GM12873 (cell line): ENCODE results near the gene PTGER3.

Experiments
- CTCF ChIP-seq: IDR thresholded peaks from 2 replicates; pipeline ENCODE4 v1.5.1; 2012; ENCODE audit warnings: low read depth, mild to moderate bottlenecking, moderate library complexity, low read length, control low read depth; ENCODE audit not compliant: insufficient read depth; ENCODE audit errors: missing control alignments

The PTGER3 gene

GRCh38 chr1:70945251-70945650 is 102.4 kb downstream of the PTGER3 start:
- TF ChIP-seq CTCF, result no peak

GRCh38 chr1:70941563-70941962 is 106.1 kb downstream of the PTGER3 start:
- TF ChIP-seq CTCF, result no peak

GRCh38 chr1:70934194-70934961 is 113.2 kb downstream of the PTGER3 start:
- TF ChIP-seq CTCF, result no peak

DNA sequence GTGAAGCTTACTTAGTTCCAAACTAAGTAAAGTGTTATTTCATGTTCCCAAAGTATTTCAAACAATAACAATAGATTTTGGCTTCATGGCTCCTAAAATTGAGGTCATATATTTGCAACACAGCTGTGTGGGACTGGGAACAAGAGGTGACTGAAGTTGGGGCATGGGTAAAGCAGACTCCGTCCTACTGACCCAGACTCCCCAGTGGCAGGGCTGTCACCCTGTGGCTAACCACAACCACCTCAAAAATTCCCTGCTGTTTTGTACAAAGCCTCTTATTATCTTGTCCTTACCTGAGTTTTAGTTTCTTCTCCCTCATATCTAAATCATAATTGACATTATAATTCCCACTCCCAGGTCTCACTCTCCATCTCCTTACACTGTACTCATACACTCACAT is 117.6 kb downstream of the PTGER3 start:
- TF ChIP-seq CTCF, result no peak

DNA sequence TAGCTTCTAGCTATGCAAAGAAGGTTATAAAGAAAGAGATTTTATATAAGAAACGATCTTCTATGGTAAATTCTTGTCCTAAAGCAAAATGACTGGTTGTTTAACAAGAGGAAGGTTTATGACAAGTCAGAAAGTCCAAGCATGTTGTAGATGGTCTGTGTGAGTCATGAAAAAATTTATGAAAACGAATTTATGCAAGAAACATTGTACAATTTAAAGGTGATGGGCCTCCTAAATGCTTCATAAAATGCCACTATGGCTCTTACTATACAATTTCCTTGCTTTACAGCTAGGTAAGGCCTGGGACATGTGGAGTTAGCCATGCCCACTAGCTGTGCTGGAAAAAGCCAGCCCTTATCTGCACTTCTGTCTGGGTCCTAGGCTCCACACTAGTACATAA is 125.4 kb downstream of the PTGER3 start:
- no peak for TF ChIP-seq CTCF
